HG03558 (cell line): ENCODE data around the gene CTBP2.

Source experiments
- ATAC-seq: cut with Tn5 transposase; IDR thresholded peaks from one replicate; pipeline ENCODE4 v1.9.1; 2021; ENCODE audit warnings: moderate number of reproducible peaks; ENCODE audit not compliant: unreplicated experiment; ENCODE audit errors: extremely low read depth

CTBP2 gene

GRCh38 chr10:125016611-125017202 is 143.7 kb downstream of the CTBP2 start:
- no peak for ATAC-seq

- no peak for ATAC-seq
Observed at GRCh38 chr10:125016123-125016522, 144.2 kb downstream of the CTBP2 start.

GRCh38 chr10:125015356-125015944 is 144.9 kb downstream of the CTBP2 start:
- no peak for ATAC-seq

- ATAC-seq, result no peak
Observed at GRCh38 chr10:125014836-125015355, 145.5 kb downstream of the CTBP2 start.

- ATAC-seq, result no peak
Observed at GRCh38 chr10:125014086-125014830, 146.1 kb downstream of the CTBP2 start.

- no peak for ATAC-seq
Observed at GRCh38 chr10:125013529-125013872, 146.9 kb downstream of the CTBP2 start.

- no peak for ATAC-seq
Observed at GRCh38 chr10:125012851-125013528, 147.4 kb downstream of the CTBP2 start.

- ATAC-seq, result no peak
Observed at GRCh38 chr10:125011926-125012705, 148.2 kb downstream of the CTBP2 start.

GRCh38 chr10:125011171-125011925 is 149.0 kb downstream of the CTBP2 start:
- no peak for ATAC-seq

- ATAC-seq, result no peak
Observed at GRCh38 chr10:125010362-125010761, 150.0 kb downstream of the CTBP2 start.

- ATAC-seq, result no peak
Observed at GRCh38 chr10:125009661-125010161, 150.7 kb downstream of the CTBP2 start.

GRCh38 chr10:125008689-125009638 is 151.4 kb downstream of the CTBP2 start:
- no peak for ATAC-seq

- ATAC-seq, result no peak
Observed at GRCh38 chr10:125007436-125007835, 152.9 kb downstream of the CTBP2 start.

- ATAC-seq, result no peak
Observed at GRCh38 chr10:125006921-125007426, 153.4 kb downstream of the CTBP2 start.

- ATAC-seq, result no peak
Observed at GRCh38 chr10:125006188-125006680, 154.1 kb downstream of the CTBP2 start.

GRCh38 chr10:125005312-125006187 is 154.8 kb downstream of the CTBP2 start:
- no peak for ATAC-seq
